Body of pancreas (tissue), 4 donors: Measurements from ENCODE around the gene GPD1L.
"Not testable (repeated sequence)": the region's sequence is repeated elsewhere in the genome, so short reads cannot be mapped to it uniquely, and the experiment has no call there.

Experiments used
- POLR2A ChIP-seq, 3 donors: fragments of 450-650 bp; IDR thresholded peaks; one replicate each; pipeline ENCODE4 v1.6.1; 2016; ENCODE audit warnings: antibody characterized with exemption in 3 of 3, mild to moderate bottlenecking in 2 of 3
- TF ChIP-seq, protein P1 (sequence below), 7 experiments: fragments of 450-650 bp in 4 of 7; fragments of 200-600 bp in 3 of 7; sonication (generic) in 3 of 7; IDR thresholded peaks; one replicate each; pipeline ENCODE4 v1.5.1; 2016 to 2019; ENCODE audit warnings: antibody characterized with exemption in 7 of 7

DNA sequence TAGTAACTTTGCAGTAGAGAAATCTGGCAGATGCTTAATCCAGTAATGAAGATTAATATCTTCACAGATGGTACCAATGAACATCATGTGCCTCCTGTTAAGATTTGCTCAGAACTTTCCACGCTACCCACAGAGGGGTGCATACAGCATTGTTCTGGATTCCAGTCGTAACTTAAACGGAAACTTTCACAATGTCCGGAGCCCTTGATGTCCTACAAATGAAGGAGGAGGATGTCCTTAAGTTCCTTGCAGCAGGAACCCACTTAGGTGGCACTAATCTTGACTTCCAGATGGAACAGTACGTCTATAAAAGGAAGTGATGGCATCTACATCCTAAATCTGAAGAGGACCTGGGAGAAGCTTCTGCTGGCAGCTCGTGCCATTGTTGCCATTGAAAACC lies 84.1 kb downstream of the GPD1L start:
- TF ChIP-seq, protein P1, sequence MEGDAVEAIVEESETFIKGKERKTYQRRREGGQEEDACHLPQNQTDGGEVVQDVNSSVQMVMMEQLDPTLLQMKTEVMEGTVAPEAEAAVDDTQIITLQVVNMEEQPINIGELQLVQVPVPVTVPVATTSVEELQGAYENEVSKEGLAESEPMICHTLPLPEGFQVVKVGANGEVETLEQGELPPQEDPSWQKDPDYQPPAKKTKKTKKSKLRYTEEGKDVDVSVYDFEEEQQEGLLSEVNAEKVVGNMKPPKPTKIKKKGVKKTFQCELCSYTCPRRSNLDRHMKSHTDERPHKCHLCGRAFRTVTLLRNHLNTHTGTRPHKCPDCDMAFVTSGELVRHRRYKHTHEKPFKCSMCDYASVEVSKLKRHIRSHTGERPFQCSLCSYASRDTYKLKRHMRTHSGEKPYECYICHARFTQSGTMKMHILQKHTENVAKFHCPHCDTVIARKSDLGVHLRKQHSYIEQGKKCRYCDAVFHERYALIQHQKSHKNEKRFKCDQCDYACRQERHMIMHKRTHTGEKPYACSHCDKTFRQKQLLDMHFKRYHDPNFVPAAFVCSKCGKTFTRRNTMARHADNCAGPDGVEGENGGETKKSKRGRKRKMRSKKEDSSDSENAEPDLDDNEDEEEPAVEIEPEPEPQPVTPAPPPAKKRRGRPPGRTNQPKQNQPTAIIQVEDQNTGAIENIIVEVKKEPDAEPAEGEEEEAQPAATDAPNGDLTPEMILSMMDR (IDR thresholded peaks at IDR 0.05): not testable (repeated sequence)
- not testable (repeated sequence) for TF ChIP-seq POLR2A (IDR thresholded peaks at IDR 0.05)
